ENCODE data around the gene ZNF536.
"Not testable (repeated sequence)": the region's sequence is repeated elsewhere in the genome, so short reads cannot be mapped to it uniquely, and the experiment has no call there.

Gene ZNF536

GRCh38 chr19:30341611-30342201 lies 30.5 kb upstream of the ZNF536 start:
- POLR2A ChIA-PET: no interaction called here
- CTCF ChIA-PET: no interaction called here
- no peak for DNase-seq (ENCODE audit: extremely low spot score)
- TF ChIP-seq CTCF (IDR thresholded peaks at IDR 0.05; ENCODE audit: control extremely low read depth, extremely low read depth, low read depth, missing control alignments): no peak

GRCh38 chr19:30342901-30343300 lies 29.3 kb upstream of the ZNF536 start:
- ChIA-PET POLR2A (no interaction called here), CTCF (interaction anchor here (1.6 kb wide), 1 partner anchor 9 kb away, joined by 3 read pairs; no protein-coding TSS in a partner anchor)
- no peak for TF ChIP-seq CTCF (IDR thresholded peaks at IDR 0.05; ENCODE audit: control extremely low read depth, extremely low read depth, low read depth, missing control alignments)
- no peak for DNase-seq (ENCODE audit: extremely low spot score)

- POLR2A ChIA-PET: no interaction called here
- no peak for TF ChIP-seq CTCF (IDR thresholded peaks at IDR 0.05; ENCODE audit: control extremely low read depth, extremely low read depth, low read depth, missing control alignments)
- no peak for DNase-seq (ENCODE audit: extremely low spot score)
- CTCF ChIA-PET: no interaction called here
Observed at GRCh38 chr19:30344446-30345425, 27.4 kb upstream of the ZNF536 start.

GRCh38 chr19:30345686-30346085 lies 26.5 kb upstream of the ZNF536 start:
- ChIA-PET POLR2A (no interaction called here), CTCF (no interaction called here)
- no peak for DNase-seq (ENCODE audit: extremely low spot score)
- TF ChIP-seq CTCF (IDR thresholded peaks at IDR 0.05; ENCODE audit: control extremely low read depth, extremely low read depth, low read depth, missing control alignments): no peak

- POLR2A ChIA-PET; DNase-seq (ENCODE audit: extremely low spot score); CTCF ChIA-PET: not testable (repeated sequence)
Observed at GRCh38 chr19:30346468-30346867, 25.7 kb upstream of the ZNF536 start.

- ChIA-PET CTCF (no interaction called here), POLR2A (no interaction called here)
- no peak for DNase-seq (ENCODE audit: extremely low spot score)
- TF ChIP-seq CTCF (IDR thresholded peaks at IDR 0.05; ENCODE audit: control extremely low read depth, extremely low read depth, low read depth, missing control alignments): no peak
Observed at GRCh38 chr19:30349131-30349730, 23.0 kb upstream of the ZNF536 start.
